HG03571 (cell line): Measurements from ENCODE around the gene GPHA2.

Experiments
- ATAC-seq: cut with Tn5 transposase; IDR thresholded peaks from one replicate; pipeline ENCODE4 v1.9.1; 2021; ENCODE audit not compliant: unreplicated experiment

The GPHA2 gene

DNA sequence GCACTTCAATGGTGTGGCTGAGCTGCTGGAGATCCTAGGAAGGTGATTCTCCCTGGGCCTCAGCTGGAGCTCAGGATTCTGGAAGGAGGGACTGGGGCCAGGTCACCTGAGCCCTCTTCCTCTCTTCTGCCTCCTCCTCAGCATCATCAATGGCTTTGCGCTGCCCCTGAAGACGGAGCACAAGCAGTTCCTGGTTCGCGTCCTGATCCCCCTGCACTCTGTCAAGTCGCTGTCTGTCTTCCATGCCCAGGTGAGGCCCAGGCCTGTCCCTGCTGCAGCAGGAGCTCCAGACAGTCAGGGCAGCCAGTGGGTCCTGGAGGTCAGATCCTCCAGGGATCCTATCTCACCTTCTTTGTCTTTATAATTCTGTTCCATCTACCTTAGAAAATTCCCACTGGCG lies 5.4 kb downstream of the GPHA2 start:
- no peak for ATAC-seq

DNA sequence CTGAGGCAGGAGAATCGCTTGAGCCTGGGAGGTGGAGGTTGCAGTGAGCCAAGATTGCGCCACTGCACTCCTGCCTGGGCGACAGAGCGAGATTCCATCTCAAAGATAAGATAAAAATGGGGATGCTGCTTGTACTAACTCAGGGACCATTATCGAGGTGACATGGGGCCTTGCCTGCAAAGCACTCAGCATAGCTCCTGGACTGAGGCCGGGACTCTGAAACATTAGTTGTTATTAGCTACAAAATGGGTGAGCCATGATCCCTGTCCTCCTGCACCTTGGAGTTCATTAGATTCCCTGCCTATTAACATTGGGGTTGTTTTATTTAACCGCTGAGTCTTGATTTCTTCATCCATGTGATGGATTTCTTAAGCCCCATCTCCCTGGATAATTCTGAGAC lies 6.1 kb downstream of the GPHA2 start:
- ATAC-seq, result no peak

DNA sequence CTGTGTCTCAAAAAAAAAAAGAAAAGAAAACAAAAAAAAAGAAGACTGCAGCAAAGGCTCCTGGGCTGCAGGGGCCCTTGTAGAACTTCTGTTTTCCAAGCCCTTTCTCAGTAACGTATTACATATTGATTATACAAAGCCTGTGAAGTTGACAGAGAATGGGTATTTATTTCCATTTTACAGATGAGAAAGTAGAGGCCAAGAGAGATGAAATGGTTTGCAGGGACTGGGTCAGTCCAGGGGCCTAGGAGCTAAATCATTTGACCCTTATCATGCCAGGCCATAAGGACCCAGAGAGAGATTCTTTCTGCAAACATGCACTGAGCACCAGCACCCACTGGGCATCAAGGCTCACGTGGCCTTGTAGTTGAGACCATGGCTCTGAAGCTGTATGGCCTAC lies 6.7 kb downstream of the GPHA2 start:
- ATAC-seq, result no peak

DNA sequence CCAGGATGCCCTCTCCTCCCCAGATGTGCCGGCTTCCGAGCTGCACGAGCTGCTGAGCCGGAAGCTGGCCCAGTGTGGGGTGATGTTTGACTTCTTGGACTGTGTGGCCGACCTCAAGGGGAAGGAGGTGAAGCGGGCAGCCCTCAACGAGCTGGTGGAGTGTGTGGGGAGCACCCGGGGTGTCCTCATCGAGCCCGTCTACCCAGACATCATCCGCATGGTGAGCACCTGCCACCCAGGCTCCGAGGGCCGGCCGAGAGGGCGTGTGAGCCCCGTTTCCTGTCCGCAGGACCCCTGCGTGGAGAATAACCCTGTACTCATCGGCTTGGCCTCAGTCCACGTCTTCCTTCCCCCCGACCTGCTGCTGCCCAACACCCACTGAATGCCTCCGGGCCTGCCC lies 9.0 kb downstream of the GPHA2 start:
- no peak for ATAC-seq

DNA sequence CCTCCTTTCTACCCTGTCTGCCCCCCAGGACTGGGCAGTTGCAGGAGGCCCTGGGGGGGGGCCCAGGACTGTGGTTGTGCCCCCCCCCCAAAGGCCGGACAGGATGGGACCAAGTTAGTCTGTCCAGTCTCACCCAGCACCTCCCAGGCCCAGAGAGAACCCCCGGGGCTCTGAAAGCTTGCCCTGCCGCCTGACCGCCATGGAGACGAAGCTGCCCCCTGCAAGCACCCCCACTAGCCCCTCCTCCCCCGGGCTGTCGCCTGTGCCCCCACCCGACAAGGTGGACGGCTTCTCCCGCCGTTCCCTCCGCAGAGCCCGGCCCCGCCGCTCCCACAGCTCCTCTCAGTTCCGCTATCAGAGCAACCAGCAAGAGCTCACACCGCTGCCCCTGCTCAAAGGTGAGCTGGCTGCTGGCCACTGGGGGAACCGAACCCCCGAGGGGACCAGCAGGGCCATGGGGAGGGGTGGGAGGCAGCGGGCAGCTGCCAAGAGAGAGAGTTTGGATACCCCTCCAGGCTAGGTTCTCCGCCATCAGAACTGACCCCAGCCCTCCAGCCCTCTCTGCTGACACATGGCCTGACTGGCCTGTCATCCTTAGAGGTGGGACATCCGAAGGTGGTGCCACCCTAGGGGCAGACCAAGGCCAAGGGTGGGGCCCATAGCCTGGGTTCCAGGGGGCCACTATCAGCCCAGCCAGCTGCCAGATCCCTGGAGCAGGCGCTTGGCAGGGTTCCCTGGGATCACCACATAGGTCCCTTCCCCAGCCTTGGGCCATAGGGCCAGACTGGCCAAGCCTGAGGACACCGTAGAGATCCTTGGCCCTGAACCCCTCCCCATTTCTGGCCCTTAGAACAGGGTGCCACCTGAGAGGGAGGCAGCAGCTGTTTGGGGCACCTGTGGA lies 9.9 kb downstream of the GPHA2 start:
- no peak for ATAC-seq

DNA sequence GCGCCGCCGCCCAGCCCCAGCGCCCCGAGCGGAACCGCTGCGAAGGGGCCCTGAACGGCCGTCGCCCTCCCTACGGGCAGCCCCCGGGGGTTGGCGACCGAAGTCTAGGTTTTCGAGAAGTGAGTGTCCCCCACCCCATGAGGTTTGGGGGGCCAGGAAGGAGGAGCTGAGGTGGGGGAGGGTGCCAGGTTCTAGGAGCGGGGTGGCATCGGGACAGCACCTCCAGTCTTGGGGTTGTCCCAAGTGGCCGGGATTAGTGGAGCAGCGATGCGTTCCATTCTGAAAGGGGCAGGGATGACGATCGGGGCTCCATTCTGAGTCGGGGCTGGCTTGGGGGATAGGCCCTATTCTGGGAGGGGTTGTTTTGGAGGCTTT lies 10.8 kb downstream of the GPHA2 start:
- ATAC-seq, result no peak

DNA sequence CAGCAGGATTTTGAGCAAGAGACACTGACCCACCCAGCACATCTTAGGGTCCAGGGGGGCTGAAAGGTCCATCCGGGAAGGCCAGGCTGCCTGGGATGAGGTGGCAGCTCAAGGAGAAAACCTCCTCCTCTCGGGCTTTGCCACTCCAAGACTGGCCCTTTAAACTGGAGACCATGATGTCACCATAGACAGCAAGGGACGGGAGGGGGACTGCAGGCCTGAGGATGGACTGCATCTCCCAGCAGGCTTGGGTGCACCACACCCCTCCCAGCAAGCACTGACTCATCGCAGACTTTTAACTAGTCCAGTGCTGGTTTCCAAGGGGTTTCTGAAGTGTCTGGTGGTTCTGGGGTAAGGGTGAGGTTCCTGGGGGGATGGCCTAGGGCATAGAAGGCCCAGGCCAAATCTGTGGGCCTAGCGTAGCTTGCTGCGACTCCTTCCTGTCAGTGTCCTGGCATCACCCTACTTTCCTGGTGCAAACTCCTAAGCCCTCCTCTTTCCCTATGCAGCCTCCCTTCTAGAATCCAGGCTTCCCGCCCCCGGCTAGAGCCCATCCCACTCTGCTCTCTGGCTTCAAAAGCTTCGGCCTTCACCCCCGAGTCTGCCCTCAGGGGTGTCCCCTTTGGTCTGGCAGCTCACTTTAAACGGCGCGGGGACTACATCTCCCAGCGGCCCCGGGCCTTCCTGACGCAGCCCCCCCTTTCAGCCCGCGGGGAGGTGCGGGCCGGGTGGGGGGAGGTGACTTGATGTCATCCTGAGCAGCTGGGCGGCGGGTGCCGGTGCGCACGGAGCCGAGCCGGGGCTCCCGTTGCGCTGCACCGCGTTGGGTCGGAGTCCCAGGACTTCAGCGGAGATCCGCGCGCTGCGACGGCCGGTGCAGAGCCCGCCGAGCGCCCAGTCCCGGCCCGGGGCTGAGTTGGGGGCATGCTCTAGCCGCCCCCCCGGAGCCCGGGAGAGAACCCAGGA lies 11.5 kb downstream of the GPHA2 start, which contains the start of gene PPP2R5B:
Gene PPP2R5B, plus strand, starts transcription at position 746 of the 966 bp plus-strand sequence. CDS start 1,046 bp downstream, outside the sequence.
- ATAC-seq, result peak; percentile 86

DNA sequence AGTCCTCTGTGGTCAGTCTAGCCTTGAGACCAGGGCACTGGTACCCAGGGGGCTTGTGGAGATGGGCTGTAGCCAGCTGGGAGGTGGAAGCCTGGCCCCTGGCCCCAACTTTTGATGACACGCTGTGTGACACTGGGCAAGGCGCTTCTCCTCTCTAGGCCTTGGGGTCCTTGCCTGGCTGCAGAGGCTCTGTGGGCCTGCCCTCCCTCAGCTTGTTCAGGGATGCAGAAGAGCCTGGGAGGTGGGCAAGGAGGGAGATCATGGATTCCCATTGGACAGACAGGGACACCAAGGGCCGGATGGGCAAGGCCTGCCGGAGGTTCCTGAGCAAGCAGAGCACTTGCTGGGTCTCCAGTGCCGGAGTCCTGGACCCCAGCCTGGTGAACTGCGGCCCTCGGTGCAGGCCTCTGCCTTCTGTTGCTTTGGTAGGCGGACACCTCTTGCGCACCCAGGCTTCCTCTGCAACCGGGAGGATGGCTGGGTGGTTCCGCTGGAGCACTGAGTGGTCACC lies 12.5 kb downstream of the GPHA2 start:
- ATAC-seq, result no peak

DNA sequence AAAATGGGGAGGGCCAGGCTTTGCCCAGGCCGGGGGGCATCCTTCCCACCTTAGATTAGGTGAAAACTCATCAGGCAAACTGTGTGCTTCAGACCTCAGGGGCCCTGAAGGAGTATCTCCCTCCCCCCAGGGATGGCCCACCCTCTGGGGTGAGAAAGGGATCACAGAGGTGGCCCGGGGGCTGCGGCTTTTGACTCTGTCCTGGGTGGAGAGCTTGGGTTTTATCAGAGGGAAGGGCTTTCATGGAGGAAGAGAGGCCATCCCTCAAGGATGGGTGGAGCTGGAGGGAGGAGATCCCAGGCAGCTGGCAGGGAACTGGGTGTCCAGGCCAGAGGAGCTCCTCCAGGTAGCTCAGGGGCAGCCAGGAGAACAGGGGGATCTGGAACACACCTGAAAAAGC lies 14.3 kb downstream of the GPHA2 start:
- ATAC-seq, result no peak

DNA sequence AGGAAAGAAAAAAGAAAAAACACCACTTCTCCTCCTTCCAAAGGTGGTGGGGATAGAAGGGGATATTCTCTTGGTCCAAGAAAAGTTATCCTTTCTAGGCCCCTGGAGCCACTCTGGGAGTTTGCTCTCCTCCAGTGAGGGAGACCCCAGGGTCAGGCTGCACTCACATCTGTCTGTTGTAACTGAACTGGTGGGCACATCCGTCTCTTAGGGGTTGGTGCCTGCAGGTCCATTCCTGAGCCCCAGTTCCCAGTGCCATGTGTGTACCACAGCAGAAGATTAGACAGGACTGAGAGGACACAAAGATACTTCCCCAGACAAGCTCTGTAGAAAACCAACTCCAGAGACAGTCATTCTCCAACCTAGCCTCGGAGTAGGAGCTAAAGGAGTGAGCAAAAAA lies 15.6 kb downstream of the GPHA2 start:
- no peak for ATAC-seq

DNA sequence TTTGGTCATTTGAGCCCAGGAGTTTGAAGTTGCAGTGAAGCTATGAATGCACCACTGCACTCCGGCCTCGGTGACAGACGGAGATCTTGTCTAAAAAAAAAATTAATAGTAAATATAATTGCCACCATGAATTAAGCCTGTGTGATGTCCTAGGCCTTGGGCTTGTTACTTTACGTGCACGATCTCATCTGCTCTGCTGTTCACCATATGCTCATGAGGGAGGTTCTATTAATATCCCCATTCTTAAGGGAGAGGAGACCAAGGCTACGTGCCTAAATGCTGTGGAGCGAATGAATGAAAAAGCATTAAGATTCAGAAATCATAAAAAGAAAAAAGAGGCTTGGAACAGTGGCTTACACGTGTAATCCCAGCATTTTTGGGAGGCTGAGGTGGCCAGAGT lies 16.1 kb downstream of the GPHA2 start:
- ATAC-seq, result no peak

DNA sequence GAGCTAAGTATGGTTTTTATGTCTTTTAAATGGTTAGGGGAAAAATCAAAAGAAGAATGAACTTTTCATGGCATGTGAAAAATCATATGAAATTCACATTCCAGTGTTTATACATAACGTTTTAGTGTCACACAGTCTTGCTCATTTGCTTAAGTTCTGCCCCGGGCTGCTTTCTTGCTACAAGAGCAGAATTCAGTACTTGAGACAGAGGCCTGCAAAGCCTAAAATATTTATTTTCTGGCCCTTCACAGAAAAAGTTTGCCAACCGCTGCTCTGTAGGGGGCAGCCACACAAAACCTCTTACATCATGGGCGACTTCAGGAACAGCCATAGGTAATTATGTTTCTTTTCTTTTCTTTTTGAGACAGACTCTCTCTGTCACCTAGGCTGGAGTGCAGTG lies 17.7 kb downstream of the GPHA2 start:
- ATAC-seq, result no peak

DNA sequence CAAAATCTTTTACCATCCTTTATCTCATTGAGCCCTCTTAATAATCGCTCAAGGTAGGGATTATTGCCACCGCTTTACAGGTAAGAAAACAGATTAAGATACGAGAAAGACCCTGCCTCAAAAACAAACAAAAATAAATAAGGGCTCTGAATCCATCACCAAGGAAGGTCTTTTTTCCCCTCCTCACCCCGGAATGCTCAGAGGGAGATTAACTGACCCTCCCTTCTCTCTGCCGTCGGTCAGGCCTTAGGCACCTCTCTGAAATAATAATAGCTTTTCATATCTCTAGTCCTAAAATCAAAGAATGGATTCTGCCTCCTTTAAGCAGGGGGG lies 18.1 kb downstream of the GPHA2 start:
- no peak for ATAC-seq

DNA sequence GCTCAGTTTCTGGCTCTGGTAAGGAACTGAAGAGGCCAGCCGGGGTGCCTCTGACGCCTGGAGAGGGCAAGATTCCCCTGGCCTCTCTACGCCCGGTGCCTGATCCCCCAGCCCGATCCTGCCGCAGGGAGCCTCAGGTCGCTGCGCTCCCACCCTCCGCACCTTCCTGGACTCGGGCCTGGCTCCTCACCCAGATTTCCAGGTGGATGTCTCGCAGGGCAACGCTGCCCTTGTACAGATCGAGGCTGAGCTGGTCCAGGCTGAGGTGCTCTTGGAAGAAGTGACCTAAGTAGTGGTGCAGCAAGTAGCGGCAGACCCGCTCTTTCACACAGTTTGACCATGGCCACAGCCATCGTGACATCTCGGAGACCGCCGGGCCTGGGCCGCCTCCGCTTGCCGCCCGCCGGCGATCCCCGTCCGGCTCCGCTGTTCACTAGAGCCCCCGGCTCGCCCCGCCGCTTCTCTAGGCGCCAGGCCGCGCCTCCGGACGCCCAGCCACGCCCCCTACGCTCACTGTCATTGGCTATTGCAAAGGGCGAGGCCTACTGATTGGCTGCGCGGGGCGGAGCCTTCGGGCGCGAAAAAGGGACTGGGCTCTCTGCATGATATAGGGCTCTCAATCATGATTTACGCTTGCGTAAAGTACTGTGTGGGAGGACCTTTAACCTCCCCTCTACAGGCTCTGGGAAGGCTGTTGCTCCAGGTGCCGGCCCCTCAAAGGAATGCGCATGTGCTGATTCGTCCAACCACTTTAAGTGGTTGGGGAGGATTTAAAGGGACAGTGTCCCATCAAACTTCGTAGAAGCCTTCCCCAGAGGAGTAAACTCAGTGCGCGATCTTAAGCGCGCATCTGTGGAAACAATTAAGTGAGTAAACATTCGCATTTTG lies 18.7 kb downstream of the GPHA2 start, which contains the start of gene ATG2A:
Gene ATG2A, minus strand, starts transcription at position 435 of the 888 bp plus-strand sequence. Its CDS starts 74 bp downstream, at position 361.
- ATAC-seq, result peak; percentile 82

DNA sequence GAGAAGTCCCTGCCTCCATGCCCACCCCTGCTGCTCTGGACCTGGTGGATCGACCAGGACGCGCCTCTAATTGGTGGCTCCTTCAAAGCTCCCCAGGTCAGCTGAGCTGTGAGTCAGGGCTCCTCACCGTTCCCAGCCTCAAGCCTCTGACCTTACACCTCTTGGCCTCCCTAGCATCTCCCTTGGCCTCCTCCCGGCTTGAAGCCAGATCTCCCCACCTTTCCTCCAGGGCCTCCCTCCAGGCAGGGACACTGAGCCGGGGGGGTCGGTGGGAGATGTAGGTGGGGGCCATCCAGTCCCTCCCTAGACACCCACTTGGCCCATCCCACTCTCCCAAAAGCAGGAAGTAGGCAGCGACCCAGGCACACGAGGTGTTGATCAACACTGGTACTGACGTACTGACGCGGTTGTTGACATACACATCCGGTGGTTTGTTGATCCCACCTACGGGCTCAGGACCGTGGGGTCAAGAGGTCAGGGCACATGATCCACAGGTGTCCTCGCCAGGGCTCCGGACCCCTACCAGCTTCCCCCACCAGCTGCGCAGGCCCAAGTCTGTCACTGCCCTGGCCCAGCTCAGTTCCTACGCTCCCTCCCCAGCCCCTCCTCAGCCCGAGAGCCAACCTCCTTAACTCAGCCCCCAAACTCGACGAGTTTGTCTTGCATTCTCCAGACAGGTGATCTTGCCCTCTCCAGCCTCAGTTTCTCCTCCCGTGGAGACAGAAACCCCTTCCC lies 19.5 kb downstream of the GPHA2 start:
- no peak for ATAC-seq

DNA sequence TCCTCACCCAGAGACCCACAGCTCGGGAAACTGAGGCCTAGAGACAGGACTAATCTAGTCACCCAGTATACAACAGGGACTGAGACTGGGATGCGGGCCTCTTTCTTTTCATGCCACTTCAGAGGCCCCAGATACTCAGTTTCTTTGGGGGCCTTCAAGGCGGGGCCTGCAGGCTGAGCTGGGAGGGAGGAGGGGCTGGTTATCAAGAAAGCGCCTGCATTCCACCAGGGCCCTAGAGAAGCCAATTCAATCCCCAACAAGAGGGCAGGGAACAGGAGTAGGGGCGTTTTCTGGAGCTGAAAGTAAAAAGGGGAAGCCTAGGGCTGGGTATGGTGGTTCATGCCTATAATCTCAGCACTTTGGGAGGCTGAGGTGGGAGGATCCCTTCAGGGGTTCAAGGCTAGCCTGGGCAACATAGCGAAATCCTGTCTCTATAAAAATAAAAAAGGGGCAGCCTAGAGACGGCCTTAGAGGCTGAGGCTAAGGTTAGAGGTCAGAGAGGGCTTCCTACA lies 20.3 kb downstream of the GPHA2 start:
- no peak for ATAC-seq

DNA sequence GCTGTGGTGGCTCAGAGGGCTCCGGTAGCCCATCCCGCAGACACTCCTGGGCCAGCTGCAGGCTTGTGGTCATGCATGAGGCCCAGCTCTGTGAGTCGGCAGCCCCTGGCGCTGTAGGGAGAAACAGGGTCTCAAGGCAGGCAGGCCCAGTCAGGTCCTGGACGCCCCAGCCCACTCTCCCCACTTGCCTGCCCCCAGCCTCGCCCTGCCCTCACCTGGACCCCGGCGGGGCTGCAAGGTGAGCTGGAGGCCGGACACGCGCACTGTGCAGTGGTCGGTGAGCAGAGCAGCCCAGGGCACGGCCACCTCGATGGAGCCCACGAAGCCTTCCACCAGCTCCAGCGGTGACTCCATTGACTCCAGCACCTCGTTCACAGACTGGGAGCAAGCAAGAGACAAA lies 21.6 kb downstream of the GPHA2 start:
- no peak for ATAC-seq

DNA sequence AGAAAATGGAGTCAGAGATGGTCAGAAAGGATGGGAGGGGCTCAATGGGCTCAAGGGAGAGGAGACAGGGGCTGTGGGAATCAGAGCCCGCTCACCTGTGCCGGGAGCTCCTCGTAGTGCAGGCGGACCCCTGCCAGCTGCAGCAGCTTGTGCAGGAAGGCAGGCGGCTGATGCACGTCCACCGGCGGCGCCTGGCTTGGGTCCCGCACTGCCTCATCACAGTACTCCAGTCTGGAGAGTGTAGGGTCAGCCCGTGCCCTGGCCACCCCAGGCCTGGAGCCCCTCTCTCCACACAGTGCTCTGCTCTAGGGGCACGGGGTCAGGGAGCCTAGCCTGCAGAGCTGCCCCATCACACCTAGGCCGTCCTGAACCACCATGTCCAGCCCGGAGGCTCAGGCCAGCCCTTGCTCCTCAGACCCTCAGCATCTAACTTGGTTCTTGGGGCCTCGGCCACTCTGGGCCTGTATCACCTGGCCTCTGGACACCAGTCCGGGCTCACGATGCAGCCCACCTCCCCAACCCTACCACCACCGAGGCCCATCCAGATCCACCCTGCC lies 22.4 kb downstream of the GPHA2 start:
- ATAC-seq, result no peak

DNA sequence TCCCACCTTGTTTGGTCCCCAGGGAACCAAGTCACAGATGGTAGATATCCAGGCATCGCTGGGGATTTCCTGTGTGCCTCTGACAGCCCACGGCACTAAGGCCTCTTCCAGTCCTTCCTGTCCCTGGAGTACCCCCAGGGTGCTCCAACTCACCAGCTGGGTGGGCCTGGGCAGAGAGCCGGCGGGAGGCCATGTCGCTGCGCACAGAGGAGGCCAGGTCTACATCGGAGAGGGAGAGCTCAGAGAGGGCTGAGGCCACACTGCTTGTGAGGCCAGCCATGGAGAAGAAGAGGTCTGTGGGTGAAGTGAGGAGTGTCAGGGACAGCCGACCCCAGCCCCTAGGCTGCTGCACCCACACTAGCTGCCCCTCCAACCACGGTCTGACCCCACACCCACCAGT lies 24.0 kb downstream of the GPHA2 start:
- ATAC-seq, result no peak
